Measurements from ENCODE around the gene PTDSS2. TPM values are rescaled to one million over a fixed set of nuclear protein-coding genes. Genes with fewer than 3 reads are reported as not detected.

PTDSS2 gene
- total RNA-seq, 1 experiment from 2014 or later: 49.5 TPM

DNA sequence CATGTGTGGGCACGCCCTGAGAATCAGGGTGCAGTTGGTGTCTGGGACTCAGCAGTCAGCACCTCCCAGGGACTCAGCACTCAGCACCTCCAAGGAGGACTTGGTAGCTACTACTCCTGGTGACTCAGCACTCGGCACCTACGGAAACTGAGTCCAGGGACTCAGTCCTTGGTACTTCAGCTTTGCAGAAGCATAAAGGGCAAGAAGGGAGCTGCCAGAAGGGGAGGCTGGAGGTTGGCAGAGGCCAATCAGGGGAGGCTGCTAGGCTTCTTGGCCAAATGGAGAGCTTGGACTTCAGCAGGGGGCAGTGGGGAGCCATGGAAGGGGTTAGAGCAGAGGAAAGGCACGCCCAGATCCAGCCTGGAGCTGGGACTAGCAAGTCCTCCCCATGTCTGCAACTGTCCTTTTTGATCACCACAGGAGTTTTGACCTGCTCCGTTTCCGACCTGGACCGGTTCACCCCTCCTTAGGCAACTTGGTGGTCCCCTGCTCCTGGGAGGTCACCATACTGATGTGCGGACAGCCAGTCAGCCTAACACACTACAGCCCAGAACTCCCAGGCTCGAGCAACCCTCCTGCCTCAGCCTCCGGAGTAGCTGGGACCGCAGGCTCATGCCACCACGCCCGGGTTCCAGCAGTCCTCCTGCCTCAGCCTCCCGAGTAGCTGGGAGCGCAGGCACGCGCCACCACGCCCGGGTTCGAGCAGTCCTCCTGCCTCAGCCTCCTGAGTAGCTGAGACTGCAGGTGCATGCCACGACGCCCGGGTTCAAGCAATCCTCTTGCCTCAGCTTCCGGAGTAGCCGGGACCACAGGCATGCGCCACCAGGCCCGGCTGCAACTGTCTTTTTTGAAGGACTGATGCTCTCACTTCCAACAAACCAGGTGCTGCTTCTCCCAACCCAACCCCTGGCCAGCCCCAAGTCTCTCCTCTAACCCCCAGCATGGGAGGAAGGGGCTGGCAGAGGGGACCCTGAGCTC, 9.7 kb upstream of the PTDSS2 start:
- Mint-ChIP-seq H3K27ac (no peak overlapping the region), H3K36me3 (peaks cover 7% of the 10 kb centered on the region; the same call in 1 of the 2 replicates), H3K4me1 (peaks cover 4% of the 10 kb centered on the region), H3K4me3 (no peak overlapping the region; the same call in 1 of the 2 replicates), H3K27me3 (ENCODE audit: low read depth) (no peaks in the 10 kb centered on the region; the same call in 1 of the 2 replicates), H3K9me3 (peaks cover 9% of the 10 kb centered on the region)
- DNase-seq (ENCODE audit: low spot score) (no peak), ATAC-seq (no peak)
- ChIA-PET CTCF (interaction anchor here (0.8 to 2.8 kb wide), 10 partner anchors 8 to 190 kb away, joined by 3 to 20 read pairs (median 4); partner anchors contain the start of gene PTDSS2), POLR2A (no interaction called here)
- TF ChIP-seq, protein P1, sequence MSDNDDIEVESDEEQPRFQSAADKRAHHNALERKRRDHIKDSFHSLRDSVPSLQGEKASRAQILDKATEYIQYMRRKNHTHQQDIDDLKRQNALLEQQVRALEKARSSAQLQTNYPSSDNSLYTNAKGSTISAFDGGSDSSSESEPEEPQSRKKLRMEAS (CRISPR knock-in tag; IDR thresholded peaks at IDR 0.05): no peak
- no peak for TF ChIP-seq NFATC4 (CRISPR knock-in tag; IDR thresholded peaks at IDR 0.05)
- 0 out of 2 replicates have a peak, but pooled peaks have one; percentile 33 for TF ChIP-seq GTF2I (CRISPR knock-in tag; conservative IDR thresholded peaks at IDR 0.05)
- TF ChIP-seq NR3C1 (CRISPR knock-in tag; conservative IDR thresholded peaks at IDR 0.05; ENCODE audit: low read depth): no peak

DNA sequence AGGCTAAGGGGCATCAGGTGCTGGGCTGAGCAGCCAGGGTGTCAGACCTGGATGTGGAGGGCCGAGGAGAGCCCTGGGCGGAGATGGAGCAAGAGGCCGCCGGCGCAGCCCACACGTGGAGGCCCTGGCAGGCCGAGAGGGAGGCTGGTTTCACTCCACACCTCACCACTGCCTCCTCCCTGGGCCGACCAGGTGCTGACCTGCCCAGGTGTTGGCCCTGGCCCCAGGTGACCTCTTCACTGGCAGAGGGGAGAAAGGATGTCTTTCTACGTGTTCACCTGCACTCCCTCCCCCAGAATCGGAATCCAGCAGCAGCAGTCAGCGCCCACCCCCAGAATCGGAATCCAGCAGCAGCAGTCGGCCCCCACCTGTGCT, 9.0 kb upstream of the PTDSS2 start:
- Mint-ChIP-seq H3K9me3 (peaks cover 9% of the 10 kb centered on the region), H3K4me1 (peaks cover 4% of the 10 kb centered on the region), H3K27me3 (ENCODE audit: low read depth) (no peaks in the 10 kb centered on the region; the same call in 1 of the 2 replicates), H3K36me3 (peaks cover 7% of the 10 kb centered on the region; the same call in 1 of the 2 replicates), H3K27ac (no peak overlapping the region), H3K4me3 (peak overlapping the region; percentile 51)
- DNase-seq (ENCODE audit: low spot score) (no peak), ATAC-seq (no peak)
- ChIA-PET CTCF (interaction anchor here (0.7 to 2.4 kb wide), 7 partner anchors 24 to 190 kb away, joined by 3 to 9 read pairs (median 4); no protein-coding TSS in a partner anchor), POLR2A (no interaction called here)
- TF ChIP-seq, protein P2, sequence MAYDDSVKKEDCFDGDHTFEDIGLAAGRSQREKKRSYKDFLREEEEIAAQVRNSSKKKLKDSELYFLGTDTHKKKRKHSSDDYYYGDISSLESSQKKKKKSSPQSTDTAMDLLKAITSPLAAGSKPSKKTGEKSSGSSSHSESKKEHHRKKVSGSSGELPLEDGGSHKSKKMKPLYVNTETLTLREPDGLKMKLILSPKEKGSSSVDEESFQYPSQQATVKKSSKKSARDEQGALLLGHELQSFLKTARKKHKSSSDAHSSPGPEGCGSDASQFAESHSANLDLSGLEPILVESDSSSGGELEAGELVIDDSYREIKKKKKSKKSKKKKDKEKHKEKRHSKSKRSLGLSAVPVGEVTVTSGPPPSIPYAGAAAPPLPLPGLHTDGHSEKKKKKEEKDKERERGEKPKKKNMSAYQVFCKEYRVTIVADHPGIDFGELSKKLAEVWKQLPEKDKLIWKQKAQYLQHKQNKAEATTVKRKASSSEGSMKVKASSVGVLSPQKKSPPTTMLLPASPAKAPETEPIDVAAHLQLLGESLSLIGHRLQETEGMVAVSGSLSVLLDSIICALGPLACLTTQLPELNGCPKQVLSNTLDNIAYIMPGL (CRISPR knock-in tag; IDR thresholded peaks at IDR 0.05): 0 out of 2 replicates have a peak, but pooled peaks have one; percentile 27
- no peak for TF ChIP-seq ZNF396 (CRISPR knock-in tag; IDR thresholded peaks at IDR 0.05; ENCODE audit: borderline replicate concordance)

DNA sequence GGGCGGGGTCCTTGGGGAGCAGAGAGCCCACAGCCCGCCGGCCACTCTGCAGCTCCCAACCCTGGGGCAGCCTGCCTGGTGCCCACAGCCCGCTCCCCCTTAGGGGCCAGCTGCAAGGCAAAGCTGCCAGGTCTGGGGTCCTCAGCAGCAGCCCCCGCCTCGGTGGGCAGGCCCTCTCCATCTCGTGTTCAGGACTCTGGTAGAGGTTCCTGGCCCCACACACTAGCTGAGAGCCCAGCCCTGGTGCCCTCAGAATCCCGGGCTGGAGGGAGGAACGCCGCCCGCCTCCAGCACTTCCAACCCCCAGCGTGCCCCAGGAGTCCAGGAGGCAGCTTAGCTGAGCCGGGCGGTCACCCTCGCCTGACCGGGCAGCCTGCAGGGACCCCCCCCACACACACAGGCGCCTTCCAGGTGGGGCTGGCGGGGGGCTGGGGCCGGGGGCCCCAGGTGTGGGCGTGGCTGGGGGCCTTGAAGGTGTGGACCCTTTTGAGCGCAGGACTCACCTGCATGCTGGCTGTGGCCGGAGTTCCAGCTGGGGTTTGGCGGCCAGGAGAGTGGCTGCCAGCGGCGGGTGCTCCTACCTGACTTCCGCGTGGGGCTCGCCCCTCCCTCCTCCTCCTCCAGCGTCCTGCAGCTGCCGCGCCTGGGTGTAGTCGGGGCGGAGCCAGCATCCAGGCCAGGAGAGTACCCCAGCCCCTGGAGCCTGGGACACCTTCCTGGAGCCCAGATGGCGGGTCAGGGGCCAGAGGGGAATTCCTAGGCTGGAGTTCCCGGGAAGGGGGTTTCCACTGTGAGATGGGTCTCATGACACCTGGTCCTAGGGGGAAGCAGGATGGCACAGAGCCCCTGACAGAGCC, 8.4 kb upstream of the PTDSS2 start, which contains the start of gene ANO9:
ANO9 (minus strand) TSS at position 594 of the 857 bp plus-strand sequence; CDS start at position 509, 85 bp downstream.
- H3K4me1 Mint-ChIP-seq: peaks cover 7% of the 10 kb centered on the region
- H3K9me3 Mint-ChIP-seq: peaks cover 5% of the 10 kb centered on the region
- ATAC-seq (peak; percentile 83), DNase-seq (ENCODE audit: low spot score) (peak; percentile 65)
- ChIA-PET CTCF (interaction anchor here (0.7 to 2.4 kb wide), 6 partner anchors 27 to 191 kb away, joined by 3 to 9 read pairs (median 4); partner anchors contain the start of gene SIGIRR), POLR2A (no interaction called here)
- no peaks in the 10 kb centered on the region; the same call in 1 of the 2 replicates for H3K27me3 Mint-ChIP-seq (ENCODE audit: low read depth)
- H3K36me3 Mint-ChIP-seq: peaks cover 4% of the 10 kb centered on the region; the same call in 1 of the 2 replicates
- peak within 1 kb of the TSS; percentile 51 for H3K4me3 Mint-ChIP-seq
- H3K27ac Mint-ChIP-seq: no peak within 1 kb of the TSS
- TF ChIP-seq, protein P3, sequence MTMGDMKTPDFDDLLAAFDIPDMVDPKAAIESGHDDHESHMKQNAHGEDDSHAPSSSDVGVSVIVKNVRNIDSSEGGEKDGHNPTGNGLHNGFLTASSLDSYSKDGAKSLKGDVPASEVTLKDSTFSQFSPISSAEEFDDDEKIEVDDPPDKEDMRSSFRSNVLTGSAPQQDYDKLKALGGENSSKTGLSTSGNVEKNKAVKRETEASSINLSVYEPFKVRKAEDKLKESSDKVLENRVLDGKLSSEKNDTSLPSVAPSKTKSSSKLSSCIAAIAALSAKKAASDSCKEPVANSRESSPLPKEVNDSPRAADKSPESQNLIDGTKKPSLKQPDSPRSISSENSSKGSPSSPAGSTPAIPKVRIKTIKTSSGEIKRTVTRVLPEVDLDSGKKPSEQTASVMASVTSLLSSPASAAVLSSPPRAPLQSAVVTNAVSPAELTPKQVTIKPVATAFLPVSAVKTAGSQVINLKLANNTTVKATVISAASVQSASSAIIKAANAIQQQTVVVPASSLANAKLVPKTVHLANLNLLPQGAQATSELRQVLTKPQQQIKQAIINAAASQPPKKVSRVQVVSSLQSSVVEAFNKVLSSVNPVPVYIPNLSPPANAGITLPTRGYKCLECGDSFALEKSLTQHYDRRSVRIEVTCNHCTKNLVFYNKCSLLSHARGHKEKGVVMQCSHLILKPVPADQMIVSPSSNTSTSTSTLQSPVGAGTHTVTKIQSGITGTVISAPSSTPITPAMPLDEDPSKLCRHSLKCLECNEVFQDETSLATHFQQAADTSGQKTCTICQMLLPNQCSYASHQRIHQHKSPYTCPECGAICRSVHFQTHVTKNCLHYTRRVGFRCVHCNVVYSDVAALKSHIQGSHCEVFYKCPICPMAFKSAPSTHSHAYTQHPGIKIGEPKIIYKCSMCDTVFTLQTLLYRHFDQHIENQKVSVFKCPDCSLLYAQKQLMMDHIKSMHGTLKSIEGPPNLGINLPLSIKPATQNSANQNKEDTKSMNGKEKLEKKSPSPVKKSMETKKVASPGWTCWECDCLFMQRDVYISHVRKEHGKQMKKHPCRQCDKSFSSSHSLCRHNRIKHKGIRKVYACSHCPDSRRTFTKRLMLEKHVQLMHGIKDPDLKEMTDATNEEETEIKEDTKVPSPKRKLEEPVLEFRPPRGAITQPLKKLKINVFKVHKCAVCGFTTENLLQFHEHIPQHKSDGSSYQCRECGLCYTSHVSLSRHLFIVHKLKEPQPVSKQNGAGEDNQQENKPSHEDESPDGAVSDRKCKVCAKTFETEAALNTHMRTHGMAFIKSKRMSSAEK (CRISPR knock-in tag; IDR thresholded peaks at IDR 0.05; ENCODE audit: borderline replicate concordance): no peak
- TF ChIP-seq, protein P4, sequence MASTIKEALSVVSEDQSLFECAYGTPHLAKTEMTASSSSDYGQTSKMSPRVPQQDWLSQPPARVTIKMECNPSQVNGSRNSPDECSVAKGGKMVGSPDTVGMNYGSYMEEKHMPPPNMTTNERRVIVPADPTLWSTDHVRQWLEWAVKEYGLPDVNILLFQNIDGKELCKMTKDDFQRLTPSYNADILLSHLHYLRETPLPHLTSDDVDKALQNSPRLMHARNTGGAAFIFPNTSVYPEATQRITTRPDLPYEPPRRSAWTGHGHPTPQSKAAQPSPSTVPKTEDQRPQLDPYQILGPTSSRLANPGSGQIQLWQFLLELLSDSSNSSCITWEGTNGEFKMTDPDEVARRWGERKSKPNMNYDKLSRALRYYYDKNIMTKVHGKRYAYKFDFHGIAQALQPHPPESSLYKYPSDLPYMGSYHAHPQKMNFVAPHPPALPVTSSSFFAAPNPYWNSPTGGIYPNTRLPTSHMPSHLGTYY (CRISPR knock-in tag; IDR thresholded peaks at IDR 0.05): no peak
- TF ChIP-seq CBFB (CRISPR knock-in tag; IDR thresholded peaks at IDR 0.05; ENCODE audit: low read depth) (no peak), ETV6 (CRISPR knock-in tag; IDR thresholded peaks at IDR 0.05) (no peak), FOXK1 (CRISPR knock-in tag; IDR thresholded peaks at IDR 0.05) (no peak), MXD4 (CRISPR knock-in tag; IDR thresholded peaks at IDR 0.05; ENCODE audit: borderline replicate concordance) (no peak), ESRRA (CRISPR knock-in tag; IDR thresholded peaks at IDR 0.05; ENCODE audit: borderline replicate concordance) (no peak), MYBL2 (CRISPR knock-in tag; IDR thresholded peaks at IDR 0.05) (no peak), EMX1 (CRISPR knock-in tag; IDR thresholded peaks at IDR 0.05) (no peak), IRF2 (CRISPR knock-in tag; IDR thresholded peaks at IDR 0.05; ENCODE audit: borderline replicate concordance, low read depth) (no peak), RORB (CRISPR knock-in tag; IDR thresholded peaks at IDR 0.05) (no peak), ZNF416 (CRISPR knock-in tag; IDR thresholded peaks at IDR 0.05) (no peak), GTF2I (CRISPR knock-in tag; conservative IDR thresholded peaks at IDR 0.05) (no peak)
- TF ChIP-seq, protein P5, sequence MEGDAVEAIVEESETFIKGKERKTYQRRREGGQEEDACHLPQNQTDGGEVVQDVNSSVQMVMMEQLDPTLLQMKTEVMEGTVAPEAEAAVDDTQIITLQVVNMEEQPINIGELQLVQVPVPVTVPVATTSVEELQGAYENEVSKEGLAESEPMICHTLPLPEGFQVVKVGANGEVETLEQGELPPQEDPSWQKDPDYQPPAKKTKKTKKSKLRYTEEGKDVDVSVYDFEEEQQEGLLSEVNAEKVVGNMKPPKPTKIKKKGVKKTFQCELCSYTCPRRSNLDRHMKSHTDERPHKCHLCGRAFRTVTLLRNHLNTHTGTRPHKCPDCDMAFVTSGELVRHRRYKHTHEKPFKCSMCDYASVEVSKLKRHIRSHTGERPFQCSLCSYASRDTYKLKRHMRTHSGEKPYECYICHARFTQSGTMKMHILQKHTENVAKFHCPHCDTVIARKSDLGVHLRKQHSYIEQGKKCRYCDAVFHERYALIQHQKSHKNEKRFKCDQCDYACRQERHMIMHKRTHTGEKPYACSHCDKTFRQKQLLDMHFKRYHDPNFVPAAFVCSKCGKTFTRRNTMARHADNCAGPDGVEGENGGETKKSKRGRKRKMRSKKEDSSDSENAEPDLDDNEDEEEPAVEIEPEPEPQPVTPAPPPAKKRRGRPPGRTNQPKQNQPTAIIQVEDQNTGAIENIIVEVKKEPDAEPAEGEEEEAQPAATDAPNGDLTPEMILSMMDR (IDR thresholded peaks at IDR 0.05): no peak
